T-helper 2 cell treated with Interferon-gamma antibody and Interleukin-4, amounts not matched to agents 100 ng/mL and 5 ng/mL, for 36 hours (primary cell): ENCODE data around the gene UPF3A. TPM values are rescaled to one million over a fixed set of nuclear protein-coding genes. Genes with fewer than 3 reads are reported as not detected.
"Not testable (repeated sequence)": the region's sequence is repeated elsewhere in the genome, so short reads cannot be mapped to it uniquely, and the experiment has no call there.

ENCODE experiments used
- intact Hi-C: fragments of 100-400 bp; cut with micrococcal nuclease; formaldehyde crosslinking; loops from one replicate; pipeline ENCODE4 v1.15.1; 2023
- total RNA-seq: library from RNA; stranded (reverse); gene quantifications from 2 replicates; pipeline ENCODE4 v1.2.3, GENCODE V29; 2022

UPF3A gene
- total RNA-seq, 1 donor from 2014 or later, result 62.4 TPM

DNA sequence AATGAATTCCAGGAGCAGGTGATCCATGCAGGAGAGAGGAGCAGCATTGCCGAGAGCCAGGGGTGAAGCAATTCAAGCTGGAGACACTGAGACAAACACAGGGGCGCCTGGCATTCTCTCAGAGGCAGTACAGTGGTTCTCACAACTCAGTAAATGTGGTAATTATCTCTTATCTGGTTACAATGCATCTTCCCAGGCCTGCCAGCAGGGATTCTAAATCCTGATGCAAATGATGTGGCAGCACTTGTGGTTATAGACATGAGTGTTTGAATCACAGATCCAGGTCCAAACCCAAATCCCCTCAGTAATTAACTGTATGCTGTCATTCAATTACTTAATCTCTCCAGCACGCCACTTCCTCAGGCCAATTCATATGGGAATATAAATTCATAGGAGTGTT is 52.5 kb downstream of the UPF3A start:
- intact Hi-C loops, result not testable (repeated sequence)

DNA sequence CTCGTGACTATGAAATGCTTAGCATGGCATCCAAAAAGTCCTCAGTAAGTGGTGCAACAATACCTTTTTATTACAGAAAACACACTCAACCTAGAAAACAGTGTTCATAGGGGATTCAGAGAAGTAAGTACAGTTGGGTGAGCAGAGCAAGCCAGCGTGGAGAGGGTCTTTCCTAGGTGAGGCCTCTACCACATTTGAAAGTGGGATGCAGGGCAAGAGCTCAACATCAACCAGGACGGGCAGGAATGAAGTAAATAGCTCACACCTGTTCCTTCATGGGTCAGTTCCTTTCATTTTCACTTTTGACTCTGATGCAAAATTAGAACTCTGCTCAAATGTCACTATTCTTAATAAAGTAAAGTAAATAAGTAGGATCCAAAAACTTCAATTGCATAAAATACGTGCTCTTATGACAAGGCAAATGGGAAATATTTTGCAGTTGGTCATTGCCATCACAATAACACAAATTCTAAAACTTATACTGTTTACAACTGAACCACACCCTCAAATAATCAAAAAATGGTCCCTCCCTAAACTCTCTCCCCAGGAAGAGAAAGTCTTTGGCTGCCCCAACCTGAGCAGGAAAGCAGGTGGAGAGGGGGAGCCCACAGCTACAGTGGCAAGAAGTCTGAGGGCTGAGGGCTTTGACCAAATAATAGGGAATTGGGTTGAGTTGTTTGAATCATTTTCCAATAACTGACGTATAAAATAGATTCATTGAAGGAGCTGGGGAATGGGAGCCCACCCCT is 53.1 kb downstream of the UPF3A start:
- intact Hi-C loops, result no loop called here

DNA sequence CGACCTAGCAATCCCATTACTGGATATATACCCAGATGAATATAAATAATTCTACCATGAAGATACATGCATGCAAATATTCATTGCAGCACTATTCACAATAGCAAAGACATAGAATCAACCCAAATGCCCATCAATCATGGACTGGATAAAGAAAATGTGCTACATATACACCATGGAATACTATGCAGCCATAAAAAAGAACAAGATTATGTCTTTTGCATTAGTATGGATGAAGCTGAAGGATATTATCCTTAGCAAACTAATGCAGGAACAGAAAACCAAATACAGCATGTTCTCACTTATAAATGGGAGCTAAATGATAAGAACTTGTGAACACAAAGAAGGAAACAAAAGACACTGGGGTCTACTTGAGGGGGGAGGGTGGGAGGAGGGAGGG is 55.1 kb downstream of the UPF3A start:
- intact Hi-C loops, result not testable (repeated sequence)

DNA sequence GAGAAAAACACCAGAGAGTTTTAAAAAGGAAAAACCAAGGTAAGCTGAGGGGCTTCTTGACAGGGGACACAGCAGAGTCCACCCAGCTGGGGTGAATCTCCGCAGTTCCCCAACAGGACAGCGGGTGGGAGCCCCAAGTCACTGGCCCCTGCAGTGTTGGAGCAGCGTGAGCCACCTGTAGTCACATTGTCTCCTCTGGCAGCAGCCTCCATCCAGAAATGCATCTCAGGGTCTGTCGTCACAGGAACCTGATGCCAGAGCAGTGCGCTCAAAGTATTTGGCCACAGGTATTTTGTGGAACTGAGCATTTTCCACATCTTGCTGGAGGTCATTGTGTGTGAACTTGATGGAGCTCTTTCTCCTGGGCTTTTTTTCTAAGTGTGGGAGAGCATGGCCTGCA is 57.6 kb downstream of the UPF3A start:
- intact Hi-C loops, result no loop called here

DNA sequence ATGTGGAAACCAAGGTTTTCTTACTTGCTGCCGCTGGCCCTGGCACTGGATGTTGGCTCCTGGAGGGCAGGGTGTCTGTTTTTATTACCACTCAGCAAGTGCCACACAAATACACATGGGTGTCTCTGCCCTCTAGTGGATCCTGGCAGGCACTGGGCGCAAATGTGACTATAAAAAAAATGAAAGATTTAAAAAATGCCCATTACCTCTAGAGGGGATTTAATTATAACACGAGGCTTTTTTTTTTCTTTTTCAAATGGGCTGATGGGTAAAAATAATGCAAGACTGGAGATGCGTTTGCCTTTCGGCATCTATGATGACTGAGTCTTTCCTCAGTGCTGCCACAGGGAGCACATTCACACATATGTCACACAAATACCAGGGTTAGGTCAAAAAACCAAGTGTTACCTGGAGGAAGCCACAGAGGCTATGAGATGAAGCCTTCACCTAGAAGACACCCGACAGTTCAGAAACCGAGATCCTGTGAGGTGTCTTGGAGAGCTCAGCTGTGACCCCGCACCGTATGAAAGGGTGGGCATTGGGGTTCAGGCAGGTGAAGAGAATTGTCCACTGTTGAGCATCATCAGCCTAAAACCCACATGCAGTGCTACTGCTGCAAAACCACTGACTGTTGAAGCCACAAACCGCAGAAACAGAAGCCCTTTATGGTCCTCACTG is 58.6 kb downstream of the UPF3A start:
- intact Hi-C loops, result no loop called here

DNA sequence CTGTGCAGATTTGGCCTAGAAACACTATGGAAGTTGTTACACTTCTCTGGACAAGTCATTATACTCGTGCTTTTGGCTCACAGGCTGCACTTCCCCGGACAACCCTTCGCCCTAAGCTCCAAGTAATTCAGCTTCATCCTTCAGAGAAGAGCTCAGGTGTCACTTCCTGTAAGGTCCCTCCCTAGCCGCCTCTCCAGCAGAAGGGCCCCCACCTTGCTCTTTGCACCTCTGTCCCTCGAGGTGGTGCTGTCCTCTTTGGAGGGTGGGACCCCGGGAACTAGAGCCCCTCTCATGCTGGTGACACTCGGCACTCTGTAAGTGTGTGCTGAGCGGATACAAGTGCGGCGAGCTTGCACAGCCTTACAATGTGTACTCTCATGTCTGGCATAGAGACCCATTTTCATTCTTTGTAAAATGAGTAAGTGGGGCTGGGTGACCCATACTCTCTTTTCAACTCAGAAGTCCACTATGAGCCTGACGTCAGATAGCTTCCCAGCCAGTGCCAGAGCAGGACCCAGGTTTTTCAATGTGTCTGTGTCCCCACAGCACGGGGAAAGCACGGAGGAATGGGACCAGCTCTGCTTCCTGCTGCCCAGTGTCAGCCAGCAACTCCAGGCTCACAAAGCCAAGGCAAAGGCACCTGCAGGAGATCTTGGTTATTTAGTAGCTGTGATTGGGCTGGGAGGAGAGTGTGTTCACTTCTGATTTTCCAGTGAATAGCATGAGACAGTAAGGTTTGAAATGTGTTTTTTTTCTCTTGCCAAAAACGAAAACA is 59.8 kb downstream of the UPF3A start:
- intact Hi-C loops, result no loop called here

DNA sequence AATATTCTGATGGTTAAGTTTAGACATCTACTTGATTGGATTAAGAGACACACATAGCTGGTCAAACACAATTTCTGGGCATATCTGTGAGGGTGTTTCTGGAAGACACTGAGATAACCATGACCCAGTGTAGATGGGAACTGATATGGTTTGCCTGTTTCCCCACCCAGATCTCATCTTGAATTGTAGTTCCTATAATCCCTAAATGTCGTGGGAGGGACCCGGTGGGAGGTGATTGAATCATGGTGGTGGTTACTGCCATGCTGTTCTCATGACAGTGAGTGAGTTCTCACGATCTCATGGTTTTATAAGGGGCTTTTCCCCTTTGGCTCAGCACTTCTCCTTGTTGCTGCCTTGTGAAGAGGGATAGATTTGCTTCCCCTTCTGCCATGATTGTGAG is 65.9 kb downstream of the UPF3A start:
- intact Hi-C loops, result not testable (repeated sequence)

DNA sequence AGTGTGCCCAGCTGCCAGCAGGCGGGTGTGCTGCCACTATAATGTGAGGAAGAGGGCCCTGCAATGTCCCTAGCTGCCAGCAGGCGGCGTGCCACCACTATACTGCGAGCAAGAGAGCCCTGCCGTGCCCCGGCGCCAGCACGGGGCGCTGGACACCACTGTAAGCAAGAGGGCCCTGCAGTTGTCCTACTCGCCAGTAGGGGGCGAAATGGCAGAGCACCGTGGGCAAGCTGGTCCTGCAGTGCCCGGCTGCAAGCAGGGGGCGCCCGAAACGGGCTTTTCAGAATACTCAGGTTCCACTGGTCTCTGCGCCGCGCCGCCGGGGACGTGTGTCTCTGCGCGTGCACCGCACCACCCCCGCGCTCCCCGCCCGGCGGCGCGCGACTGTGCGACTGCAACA is 71.4 kb downstream of the UPF3A start:
- intact Hi-C loops, result not testable (repeated sequence)

DNA sequence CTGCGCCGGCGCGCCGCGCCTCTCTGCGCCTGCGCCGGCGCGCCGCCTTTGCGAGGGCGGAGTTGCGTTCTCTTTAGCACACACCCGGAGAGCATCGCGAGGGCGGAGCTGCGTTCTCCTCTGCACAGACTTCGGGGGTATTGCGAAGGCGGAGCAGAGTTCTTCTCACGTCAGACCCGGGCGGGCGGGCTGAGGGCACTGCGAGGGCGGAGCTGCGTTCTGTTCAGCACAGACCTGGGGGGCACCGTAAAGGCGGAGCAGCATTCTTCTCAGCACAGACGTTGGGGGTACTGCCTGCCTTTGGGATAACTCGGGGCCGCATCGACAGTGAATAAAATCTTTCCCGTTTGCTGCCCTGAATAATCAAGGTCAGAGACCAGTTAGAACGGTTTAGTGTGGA is 72.0 kb downstream of the UPF3A start:
- intact Hi-C loops, result not testable (repeated sequence)

Other genes with a start within 250 kb of the UPF3A start
- gene RASA3, start 149.0 kb upstream of the UPF3A start, total RNA-seq, result 83.6 and 84.2 TPM in 2 replicates
- gene CFAP97D2, start 102.3 kb upstream of the UPF3A start, total RNA-seq, result 0.18 TPM in 1 of 2 replicates, not detected in the other
- gene CDC16, start 46.7 kb upstream of the UPF3A start, total RNA-seq, result 70.6 and 73.8 TPM in 2 replicates
- 38.1 and 38.8 TPM in 2 replicates for gene CHAMP1, start 32.9 kb downstream of the UPF3A start, total RNA-seq